Fibroblast of lung (primary cell): Measurements from ENCODE around the gene MDK. TPM values are rescaled to one million over a fixed set of nuclear protein-coding genes. Genes with fewer than 3 reads are reported as not detected.

Experiments
- DNase-seq, 2 donors: peaks; one replicate each; pipeline versions ENCODE4 v3.0.0 to v3.0.0-alpha.2; 2010; ENCODE audit warnings: low read depth in 2 of 2
- H2AFZ ChIP-seq: 2 replicates; pipeline ENCODE4 v1.5.1; 2012; ENCODE audit warnings: low read length, control low read depth, inconsistent platforms
- H3K27ac ChIP-seq: 2 replicates; pipeline ENCODE4 v1.5.1; 2011; ENCODE audit warnings: low read length, control low read depth; ENCODE audit not compliant: insufficient read depth
- H3K27me3 ChIP-seq: 2 replicates; pipeline ENCODE4 v1.5.1; 2011; ENCODE audit warnings: mild to moderate bottlenecking, low read length; ENCODE audit not compliant: control insufficient read depth, insufficient read depth
- H3K36me3 ChIP-seq: 2 replicates; pipeline ENCODE4 v1.5.1; 2011; ENCODE audit warnings: low read length; ENCODE audit not compliant: control insufficient read depth, insufficient read depth
- H3K4me1 ChIP-seq: 2 replicates; pipeline ENCODE4 v1.5.1; 2011; ENCODE audit warnings: low read length; ENCODE audit not compliant: control insufficient read depth, insufficient read depth; ENCODE audit errors: extremely low read depth
- H3K4me2 ChIP-seq: 2 replicates; pipeline ENCODE4 v1.5.1; 2011; ENCODE audit warnings: low read length, control low read depth; ENCODE audit not compliant: insufficient read depth; ENCODE audit errors: extremely low read depth
- H3K4me3 ChIP-seq, 4 experiments: fragments of 200-600 bp in 1 of 4; sonication (generic) in 1 of 4; replicated peaks in 1 of 4; 2 replicates each; pipeline ENCODE4 v1.5.1; 2011 to 2016; ENCODE audit warnings: low read length in 4 of 4, low read depth in 3 of 4, mild to moderate bottlenecking in 3 of 4, control low read depth in 2 of 4, inconsistent platforms in 1 of 4, mixed read lengths in 1 of 4; ENCODE audit not compliant: insufficient read depth in 1 of 4; ENCODE audit errors: control extremely low read depth in 1 of 4
- H3K79me2 ChIP-seq: 2 replicates; pipeline ENCODE4 v1.5.1; 2012; ENCODE audit warnings: mild to moderate bottlenecking, low read length, inconsistent platforms; ENCODE audit not compliant: control insufficient read depth, insufficient read depth
- H3K9ac ChIP-seq: 2 replicates; pipeline ENCODE4 v1.5.1; 2011; ENCODE audit warnings: mild to moderate bottlenecking, low read length, control low read depth; ENCODE audit not compliant: insufficient read depth
- H3K9me3 ChIP-seq: 2 replicates; pipeline ENCODE4 v1.5.1; 2012; ENCODE audit warnings: low read depth, low read length; ENCODE audit not compliant: control insufficient read depth, insufficient read depth
- H4K20me1 ChIP-seq: 2 replicates; pipeline ENCODE4 v1.5.1; 2011; ENCODE audit warnings: low read length; ENCODE audit not compliant: control insufficient read depth, insufficient read depth; ENCODE audit errors: extremely low read depth
- EZH2 ChIP-seq: IDR thresholded peaks from 2 replicates; pipeline ENCODE4 v1.5.1; 2012; ENCODE audit warnings: low read length, control low read depth, mild to moderate bottlenecking; ENCODE audit errors: missing control alignments
- polyA plus RNA-seq, 2 donors: library from polyadenylated mRNA; depleted of rRNA in 1 of 2; stranded (reverse) in 1 of 2; unstranded in 1 of 2; fragments of >200 nt; gene quantifications; 2 replicates each; pipeline ENCODE4 v1.2.1, GENCODE V29; 2011 to 2012; ENCODE audit warnings: missing spikeins in 1 of 2
- total RNA-seq: library from RNA; depleted of rRNA; stranded (reverse); fragments of >200 nt; gene quantifications from 2 replicates; pipeline ENCODE4 v1.2.1, GENCODE V29; 2014
- TF ChIP-seq, protein P1 (sequence below), 2 donors: IDR thresholded peaks in 1 of 2; conservative IDR thresholded peaks in 1 of 2; 1 replicate in 1 of 2; 2 replicates in 1 of 2; pipeline ENCODE4 v1.5.1; 2011 to 2012; ENCODE audit warnings: low read length in 2 of 2, control low read depth in 1 of 2, inconsistent platforms in 1 of 2, low read depth in 1 of 2, mild to moderate bottlenecking in 1 of 2

MDK gene
- total and polyA plus RNA-seq, 2 donors (not counting 1 experiment from before 2014, with no cell fraction given) = 44.6 to 131 TPM

DNA sequence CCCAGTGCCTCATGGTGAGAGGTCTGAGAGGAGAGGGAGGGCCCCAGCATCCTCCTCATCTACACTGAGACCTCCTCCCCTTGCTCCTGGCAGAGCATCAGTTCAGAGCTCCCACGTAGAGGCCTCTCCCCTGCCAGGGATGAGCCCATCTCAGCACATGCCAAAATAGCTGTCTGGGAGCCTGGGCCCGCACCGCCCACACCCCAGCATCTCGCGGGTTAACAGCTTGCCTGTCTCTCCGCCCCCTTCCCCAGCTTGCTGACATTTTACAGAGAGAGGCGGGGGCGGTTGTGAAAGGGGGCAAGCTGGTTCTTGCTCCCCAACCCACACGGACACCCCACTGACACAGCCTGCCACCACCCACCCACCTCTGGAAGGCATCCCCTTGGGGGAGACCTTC, 27.8 kb upstream of the MDK start:
- H3K36me3 ChIP-seq = no peaks in the 10 kb centered on the region
- no peak overlapping the region for H3K9ac ChIP-seq
- no peak overlapping the region for H3K4me2 ChIP-seq
- DNase-seq = peak in 1 of 2 donors; percentile 17
- H2AFZ ChIP-seq = no peak overlapping the region
- H3K9me3 ChIP-seq = no peaks in the 10 kb centered on the region
- H3K27me3 ChIP-seq = no peaks in the 10 kb centered on the region
- H4K20me1 ChIP-seq = no peaks in the 10 kb centered on the region
- peaks cover 6% of the 10 kb centered on the region for H3K4me1 ChIP-seq
- no peak overlapping the region for H3K4me3 ChIP-seq
- no peak overlapping the region for H3K27ac ChIP-seq
- H3K79me2 ChIP-seq = peaks cover 13% of the 10 kb centered on the region
- TF ChIP-seq, protein P1, sequence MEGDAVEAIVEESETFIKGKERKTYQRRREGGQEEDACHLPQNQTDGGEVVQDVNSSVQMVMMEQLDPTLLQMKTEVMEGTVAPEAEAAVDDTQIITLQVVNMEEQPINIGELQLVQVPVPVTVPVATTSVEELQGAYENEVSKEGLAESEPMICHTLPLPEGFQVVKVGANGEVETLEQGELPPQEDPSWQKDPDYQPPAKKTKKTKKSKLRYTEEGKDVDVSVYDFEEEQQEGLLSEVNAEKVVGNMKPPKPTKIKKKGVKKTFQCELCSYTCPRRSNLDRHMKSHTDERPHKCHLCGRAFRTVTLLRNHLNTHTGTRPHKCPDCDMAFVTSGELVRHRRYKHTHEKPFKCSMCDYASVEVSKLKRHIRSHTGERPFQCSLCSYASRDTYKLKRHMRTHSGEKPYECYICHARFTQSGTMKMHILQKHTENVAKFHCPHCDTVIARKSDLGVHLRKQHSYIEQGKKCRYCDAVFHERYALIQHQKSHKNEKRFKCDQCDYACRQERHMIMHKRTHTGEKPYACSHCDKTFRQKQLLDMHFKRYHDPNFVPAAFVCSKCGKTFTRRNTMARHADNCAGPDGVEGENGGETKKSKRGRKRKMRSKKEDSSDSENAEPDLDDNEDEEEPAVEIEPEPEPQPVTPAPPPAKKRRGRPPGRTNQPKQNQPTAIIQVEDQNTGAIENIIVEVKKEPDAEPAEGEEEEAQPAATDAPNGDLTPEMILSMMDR (conservative IDR thresholded peaks at IDR 0.05 in 1 of 2, IDR thresholded peaks at IDR 0.05 in 1 of 2; ENCODE audit: low read depth in 1 of 2, low read length in 2 of 2) = no peak
- no peak for TF ChIP-seq EZH2

DNA sequence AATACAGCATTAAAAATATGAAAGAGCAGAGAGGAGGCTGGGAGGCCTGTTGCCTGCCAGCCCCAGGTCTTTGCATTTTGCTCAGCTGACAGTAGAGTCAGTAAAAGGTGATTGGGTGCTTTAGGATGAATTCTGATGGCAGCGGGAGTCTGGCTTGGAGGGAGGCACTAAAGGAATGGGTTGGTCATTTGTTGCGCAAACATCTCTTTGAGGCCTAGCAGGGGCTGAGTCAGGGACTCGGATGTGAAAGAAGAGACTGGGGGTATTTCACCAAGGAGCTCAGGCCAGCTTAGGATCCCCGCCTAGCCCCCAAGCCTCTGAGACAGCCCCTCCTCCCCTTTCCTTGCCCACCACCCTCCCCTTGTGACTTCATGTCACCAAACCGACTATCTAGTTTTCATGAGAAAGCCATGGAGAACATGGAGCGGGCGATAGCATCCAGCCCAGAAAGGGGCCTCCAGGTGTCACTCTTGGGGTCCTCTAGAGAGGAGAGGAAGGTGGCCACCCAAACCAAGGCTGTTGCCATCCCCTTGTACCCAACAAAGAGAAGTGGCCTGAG, 24.5 kb upstream of the MDK start:
- peak; percentile 47 to 72 for DNase-seq
- TF ChIP-seq, protein P1 (conservative IDR thresholded peaks at IDR 0.05 in 1 of 2, IDR thresholded peaks at IDR 0.05 in 1 of 2; ENCODE audit: low read depth in 1 of 2, low read length in 2 of 2) = no peak
- no peak for TF ChIP-seq EZH2
- H3K4me3 ChIP-seq = no peak overlapping the region
- no peak overlapping the region for H3K4me2 ChIP-seq
- no peaks in the 10 kb centered on the region for H4K20me1 ChIP-seq
- peaks cover 11% of the 10 kb centered on the region for H3K79me2 ChIP-seq
- peaks cover 12% of the 10 kb centered on the region for H3K4me1 ChIP-seq
- H3K9me3 ChIP-seq = no peaks in the 10 kb centered on the region
- H3K36me3 ChIP-seq = no peaks in the 10 kb centered on the region
- H3K9ac ChIP-seq = no peak overlapping the region
- no peaks in the 10 kb centered on the region for H3K27me3 ChIP-seq
- H2AFZ ChIP-seq = no peak overlapping the region
- no peak overlapping the region for H3K27ac ChIP-seq

DNA sequence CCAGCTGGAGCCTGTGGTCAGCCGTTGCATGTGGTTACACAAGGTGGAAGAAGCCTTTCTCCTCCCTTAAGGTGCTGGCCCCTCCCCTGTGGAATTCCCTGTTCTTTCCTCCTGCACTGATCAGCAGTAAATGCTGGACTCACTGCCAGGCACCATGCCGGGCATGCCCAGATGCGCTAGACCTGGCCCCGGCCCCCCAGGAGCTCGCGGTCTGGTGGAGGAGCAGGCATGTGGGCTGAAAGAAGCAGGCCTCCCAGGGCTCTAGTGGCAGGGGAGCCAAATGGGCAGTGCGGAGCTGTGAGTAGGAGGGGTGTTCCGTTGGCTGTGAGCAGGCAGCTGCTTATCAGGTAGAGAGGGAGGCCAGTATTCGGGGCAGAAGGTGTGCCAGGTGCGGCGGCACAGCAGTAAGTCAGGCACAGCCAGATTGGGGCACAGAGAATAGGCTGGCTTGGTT, 24.0 kb upstream of the MDK start:
- Histone ChIP-seq H3K36me3 (no peaks in the 10 kb centered on the region), H3K27me3 (no peaks in the 10 kb centered on the region), H3K79me2 (peaks cover 15% of the 10 kb centered on the region), H4K20me1 (no peaks in the 10 kb centered on the region), H3K4me2 (no peak overlapping the region), H3K4me1 (peaks cover 17% of the 10 kb centered on the region), H3K4me3 (no peak overlapping the region), H3K9me3 (no peaks in the 10 kb centered on the region), H2AFZ (no peak overlapping the region), H3K9ac (no peak overlapping the region), H3K27ac (no peak overlapping the region)
- no peak for DNase-seq
- TF ChIP-seq EZH2 = no peak
- TF ChIP-seq, protein P1 (conservative IDR thresholded peaks at IDR 0.05 in 1 of 2, IDR thresholded peaks at IDR 0.05 in 1 of 2; ENCODE audit: low read depth in 1 of 2, low read length in 2 of 2) = no peak
